Measurements from ENCODE around the gene MLF2. TPM values are rescaled to one million over a fixed set of nuclear protein-coding genes. Genes with fewer than 3 reads are reported as not detected.
"Not testable (repeated sequence)": the region's sequence is repeated elsewhere in the genome, so short reads cannot be mapped to it uniquely, and the experiment has no call there.

Gene MLF2
- total RNA-seq, 2 experiments from 2014 or later = 79.7 to 87.3 TPM

DNA sequence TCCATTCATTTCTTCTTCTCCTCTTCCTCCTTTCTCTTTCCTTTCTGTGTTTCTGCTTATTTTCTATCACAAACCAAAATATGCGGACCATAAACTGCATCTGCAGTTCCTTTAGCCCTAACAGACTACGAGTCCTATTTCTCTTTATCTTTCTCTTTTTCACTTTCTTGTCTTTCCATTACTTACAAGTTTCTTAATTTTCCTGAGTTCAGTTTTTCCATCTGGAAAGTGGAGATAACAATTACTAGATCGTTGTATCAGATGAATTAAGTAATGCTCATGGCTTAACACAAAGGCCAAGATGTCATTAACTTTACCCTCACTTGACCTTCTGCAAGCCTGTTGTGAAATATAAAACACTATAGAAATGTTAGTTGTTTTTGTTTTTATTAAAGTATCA is 30.1 kb downstream of the MLF2 start:
- H3K4me1 ChIP-seq (ENCODE audit: insufficient read depth, low read length, poor library complexity, severe bottlenecking) = peaks cover 52% of the 10 kb centered on the region
- CTCF ChIA-PET (ENCODE audit: unreplicated experiment) = interaction anchor here (1.4 kb wide), 1 partner anchor 24 kb away, joined by 9 read pairs; no protein-coding TSS in a partner anchor
- H3K27ac ChIP-seq (ENCODE audit: low read depth, low read length, poor library complexity, severe bottlenecking) = peak overlapping the region; percentile 77
- POLR2A ChIA-PET = interaction anchor here (0.7 to 3.3 kb wide), 16 partner anchors 9 to 162 kb away, joined by 3 to 16 read pairs (median 5); partner anchors contain the start of genes GNB3, MLF2 and ZNF384
- 0 out of 2 replicates have a peak overlapping the region, but pooled peaks have one; percentile 18 for H2AFZ ChIP-seq (ENCODE audit: low read length)
- intact Hi-C loops (cut with micrococcal nuclease; ENCODE audit: unreplicated experiment) = no loop called here
- H4K20me1 ChIP-seq (ENCODE audit: insufficient read depth, low read length) = no peaks in the 10 kb centered on the region
- H3K9me2 ChIP-seq (ENCODE audit: insufficient read depth, low read length) = no peaks in the 10 kb centered on the region
- TF ChIP-seq CTCF (conservative IDR thresholded peaks at IDR 0.05; ENCODE audit: low read length) = no peak
- TF ChIP-seq EZH2phosphoT487 (IDR thresholded peaks at IDR 0.05; ENCODE audit: borderline replicate concordance, low read depth, low read length) = no peak
- H3K79me2 ChIP-seq (ENCODE audit: insufficient read depth, low read depth, low read length) = peaks cover 11% of the 10 kb centered on the region; the same call in 1 of the 2 replicates
- no peaks in the 10 kb centered on the region for H3K9me3 ChIP-seq (ENCODE audit: low read length)
- no TSS peak for BruUV-seq (replicated peaks)
- H3K4me3 ChIP-seq (ENCODE audit: low read depth, low read length, poor library complexity, severe bottlenecking) = peak overlapping the region; percentile 76
- peaks cover 1% of the 10 kb centered on the region; the same call in 1 of the 2 replicates for H3K36me3 ChIP-seq (ENCODE audit: insufficient read depth, low read length)
- DNase-seq (ENCODE audit: low spot score) = no peak
- peak overlapping the region; percentile 90 for H3K4me2 ChIP-seq (ENCODE audit: low read length)

DNA sequence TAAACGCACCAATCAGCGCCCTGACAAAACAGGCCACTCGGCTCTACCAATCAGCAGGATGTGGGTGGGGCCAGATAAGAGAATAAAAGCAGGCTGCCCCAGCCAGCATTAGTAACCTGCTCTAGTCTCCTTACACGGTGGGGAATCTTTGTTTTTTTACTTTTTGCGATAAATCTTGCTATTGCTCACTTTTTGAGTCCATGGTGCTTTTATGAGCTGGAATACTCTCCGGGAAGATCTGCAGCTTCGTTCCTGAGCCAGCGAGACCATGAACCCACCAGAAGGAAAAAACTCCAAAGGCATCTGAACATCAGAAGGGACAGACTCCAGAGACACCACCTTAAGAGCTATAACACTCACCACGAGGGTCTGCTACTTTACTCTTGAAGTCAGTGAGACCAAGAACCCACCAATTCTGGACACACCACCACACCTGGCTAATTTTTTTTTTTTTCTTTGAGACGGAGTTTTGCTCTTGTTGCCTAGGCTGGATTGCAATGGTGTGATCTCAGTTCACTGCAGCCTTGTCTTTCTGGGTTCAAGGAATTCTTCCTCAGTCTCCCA is 36.0 kb downstream of the MLF2 start:
- H3K4me3 ChIP-seq (ENCODE audit: low read depth, low read length, poor library complexity, severe bottlenecking) = no peak overlapping the region
- DNase-seq (ENCODE audit: low spot score) = no peak
- intact Hi-C loops (cut with micrococcal nuclease; ENCODE audit: unreplicated experiment) = no loop called here
- CTCF ChIA-PET (ENCODE audit: unreplicated experiment) = no interaction called here
- TF ChIP-seq EZH2phosphoT487 (IDR thresholded peaks at IDR 0.05; ENCODE audit: borderline replicate concordance, low read depth, low read length) (no peak), CTCF (conservative IDR thresholded peaks at IDR 0.05; ENCODE audit: low read length) (no peak)
- H3K9me2 ChIP-seq (ENCODE audit: insufficient read depth, low read length) = no peaks in the 10 kb centered on the region
- peaks cover 27% of the 10 kb centered on the region for H3K4me1 ChIP-seq (ENCODE audit: insufficient read depth, low read length, poor library complexity, severe bottlenecking)
- H4K20me1 ChIP-seq (ENCODE audit: insufficient read depth, low read length) = no peaks in the 10 kb centered on the region
- H3K9me3 ChIP-seq (ENCODE audit: low read length) = no peaks in the 10 kb centered on the region
- POLR2A ChIA-PET = interaction anchor here (0.6 to 0.7 kb wide), 2 partner anchors 86 to 106 kb away, joined by 4 read pairs; no protein-coding TSS in a partner anchor
- H3K36me3 ChIP-seq (ENCODE audit: insufficient read depth, low read length) = no peaks in the 10 kb centered on the region
- TSS peak; percentile 97 for BruUV-seq (replicated peaks)
- no peak overlapping the region for H2AFZ ChIP-seq (ENCODE audit: low read length)
- H3K27ac ChIP-seq (ENCODE audit: low read depth, low read length, poor library complexity, severe bottlenecking) = no peak overlapping the region
- no peak overlapping the region for H3K4me2 ChIP-seq (ENCODE audit: low read length)
- H3K79me2 ChIP-seq (ENCODE audit: insufficient read depth, low read depth, low read length) = no peaks in the 10 kb centered on the region

- H3K79me2 ChIP-seq (ENCODE audit: insufficient read depth, low read depth, low read length); CTCF ChIA-PET (ENCODE audit: unreplicated experiment); H4K20me1 ChIP-seq (ENCODE audit: insufficient read depth, low read length): not testable (repeated sequence)
Measured at GRCh38 chr12:6716031-6716873, 36.7 kb downstream of the MLF2 start.

More at GRCh38 chr12:6716031-6716873, 36.7 kb downstream of the MLF2 start:
- POLR2A ChIA-PET; H2AFZ ChIP-seq (ENCODE audit: low read length); H3K9me2 ChIP-seq (ENCODE audit: insufficient read depth, low read length); BruUV-seq (replicated peaks); H3K9me3 ChIP-seq (ENCODE audit: low read length); H3K4me2 ChIP-seq (ENCODE audit: low read length); H3K4me3 ChIP-seq (ENCODE audit: low read depth, low read length, poor library complexity, severe bottlenecking); H3K36me3 ChIP-seq (ENCODE audit: insufficient read depth, low read length); intact Hi-C loops (cut with micrococcal nuclease; ENCODE audit: unreplicated experiment); DNase-seq (ENCODE audit: low spot score); H3K27ac ChIP-seq (ENCODE audit: low read depth, low read length, poor library complexity, severe bottlenecking): not testable (repeated sequence)
- H3K4me1 ChIP-seq (ENCODE audit: insufficient read depth, low read length, poor library complexity, severe bottlenecking) = peaks cover 21% of the 10 kb centered on the region

Data from OCI-LY7 (cell line).